Endodermal cell (in vitro differentiated cells): ENCODE measurements around the gene ATP9A. TPM values are rescaled to one million over a fixed set of nuclear protein-coding genes. Genes with fewer than 3 reads are reported as not detected.

Experiments used
- DNase-seq: peaks from one replicate; pipeline ENCODE4 v3.0.0-alpha.2; 2017
- H3K27ac ChIP-seq: 2 replicates; pipeline ENCODE4 v1.5.1; 2013; ENCODE audit warnings: mild to moderate bottlenecking, low read depth, low read length, moderate library complexity
- H3K27me3 ChIP-seq: 2 replicates; pipeline ENCODE4 v1.6.1; 2013; ENCODE audit warnings: mild to moderate bottlenecking, low read length, moderate library complexity; ENCODE audit not compliant: insufficient read depth, control insufficient read depth, poor library complexity, severe bottlenecking
- H3K36me3 ChIP-seq: 2 replicates; pipeline ENCODE4 v1.7.0; 2013; ENCODE audit warnings: mild to moderate bottlenecking, low read length, moderate library complexity; ENCODE audit not compliant: control insufficient read depth, insufficient read depth
- H3K4me1 ChIP-seq: one replicate; pipeline ENCODE4 v1.7.0; 2013; ENCODE audit warnings: low read length; ENCODE audit not compliant: control insufficient read depth, insufficient read depth
- H3K4me3 ChIP-seq: 2 replicates; pipeline ENCODE4 v1.5.1; 2013; ENCODE audit warnings: mild to moderate bottlenecking, low read length, moderate library complexity
- H3K9ac ChIP-seq: 2 replicates; pipeline ENCODE4 v1.6.1; 2013; ENCODE audit warnings: mild to moderate bottlenecking, low read length, moderate library complexity; ENCODE audit not compliant: poor library complexity, severe bottlenecking; ENCODE audit errors: extremely low read depth
- H3K9me3 ChIP-seq: 2 replicates; pipeline ENCODE4 v1.6.1; 2013; ENCODE audit warnings: mild to moderate bottlenecking, low read length, moderate library complexity; ENCODE audit not compliant: control insufficient read depth
- H3K27ac Mint-ChIP-seq: 2 replicates; pipeline ENCODE4 v1.8.0; 2020; ENCODE audit warnings: mixed read lengths
- H3K27me3 Mint-ChIP-seq: 2 replicates; pipeline ENCODE4 v1.8.0; 2021; ENCODE audit warnings: mild to moderate bottlenecking, mixed read lengths; ENCODE audit not compliant: insufficient read depth
- H3K36me3 Mint-ChIP-seq: 2 replicates; pipeline ENCODE4 v1.8.0; 2020; ENCODE audit warnings: low read depth, mixed read lengths
- H3K4me1 Mint-ChIP-seq: 2 replicates; pipeline ENCODE4 v1.8.0; 2020; ENCODE audit warnings: mixed read lengths
- H3K4me3 Mint-ChIP-seq: 2 replicates; pipeline ENCODE4 v1.8.0; 2020; ENCODE audit warnings: mild to moderate bottlenecking, moderate library complexity, mixed read lengths
- H3K9me3 Mint-ChIP-seq: 2 replicates; pipeline ENCODE4 v1.8.0; 2020; ENCODE audit warnings: mild to moderate bottlenecking, mixed read lengths
- CTCF ChIP-seq: fragments of 200-600 bp; sonication (generic); conservative IDR thresholded peaks from 2 replicates; pipeline ENCODE4 v1.5.0; 2021; ENCODE audit warnings: antibody characterized with exemption, mild to moderate bottlenecking
- WGBS, 2 experiments: methylation state at CpG; one replicate each; pipeline versions ENCODE4 v1.1.5 to v1.1.7; 2013; ENCODE audit warnings: missing lambda C conversion rate in 2 of 2, mixed read lengths in 1 of 2; ENCODE audit not compliant: insufficient coverage in 1 of 2, insufficient read length in 1 of 2; 5-methylcytosine and 5-hydroxymethylcytosine counted together
- total RNA-seq, 2 donors: library from RNA; stranded (reverse); fragmentation: NEBNext Ultra II Directional in 1 of 2; extraction: Animal tissue kit (Norgen Biotek cat#: 25700) in 1 of 2; gene quantifications; 2 replicates in 1 of 2; 3 replicates in 1 of 2; pipeline ENCODE4 v1.2.1, GENCODE V29; 2021

The ATP9A gene
- total RNA-seq, 2 donors from 2014 or later: 26.7 to 27.9 TPM

DNA sequence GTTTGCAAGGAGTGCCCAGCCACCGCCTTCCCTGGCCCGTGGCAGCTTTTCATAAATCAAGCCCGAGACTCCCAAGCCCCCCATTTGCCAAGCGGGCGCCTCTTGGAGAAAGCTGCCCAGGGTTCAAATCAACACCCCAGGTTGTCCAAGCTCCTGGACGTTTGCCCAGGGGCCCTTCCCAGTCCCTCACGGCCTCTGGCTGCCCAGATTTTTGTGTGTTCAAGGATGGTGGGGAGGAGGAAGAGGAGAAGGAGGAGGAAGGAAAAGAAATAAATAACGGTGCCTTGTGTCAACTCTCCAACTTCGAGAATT, 205.1 kb downstream of the ATP9A start:
- Mint-ChIP-seq H3K4me1 (peaks cover 21% of the 10 kb centered on the region), H3K27ac (no peak overlapping the region), H3K27me3 (peaks cover 66% of the 10 kb centered on the region), H3K9me3 (no peaks in the 10 kb centered on the region), H3K4me3 (peak overlapping the region; percentile 59), H3K36me3 (no peaks in the 10 kb centered on the region)
- TF ChIP-seq CTCF: no peak
- H3K9ac ChIP-seq: peak overlapping the region; percentile 71
- no peaks in the 10 kb centered on the region for H3K36me3 ChIP-seq
- H3K4me3 ChIP-seq: peak overlapping the region; percentile 84
- 19% methylated on average over 9 of the region's 9 CpGs; no CpG with 5 or more reads in 1 of the 2 experiments for WGBS, 2 experiments
- H3K4me1 ChIP-seq: peaks cover 6% of the 10 kb centered on the region
- peaks cover 47% of the 10 kb centered on the region for H3K27me3 ChIP-seq
- no peak for DNase-seq
- no peak overlapping the region for H3K27ac ChIP-seq
- no peaks in the 10 kb centered on the region for H3K9me3 ChIP-seq

- peaks cover 47% of the 10 kb centered on the region for H3K27me3 ChIP-seq
- peak overlapping the region; percentile 90 for H3K27ac Mint-ChIP-seq
- H3K9me3 Mint-ChIP-seq: no peaks in the 10 kb centered on the region
- peak overlapping the region; percentile 71 for H3K9ac ChIP-seq
- H3K27ac ChIP-seq: peak overlapping the region; percentile 41
- DNase-seq: peak; percentile 91
- H3K4me3 ChIP-seq: peak overlapping the region; percentile 84
- H3K9me3 ChIP-seq: no peaks in the 10 kb centered on the region
- peaks cover 21% of the 10 kb centered on the region for H3K4me1 Mint-ChIP-seq
- peak; percentile 59 for TF ChIP-seq CTCF
- H3K4me3 Mint-ChIP-seq: peak overlapping the region; percentile 59
- no peaks in the 10 kb centered on the region for H3K36me3 ChIP-seq
- H3K27me3 Mint-ChIP-seq: peaks cover 65% of the 10 kb centered on the region
- H3K4me1 ChIP-seq: peaks cover 6% of the 10 kb centered on the region
- no peaks in the 10 kb centered on the region for H3K36me3 Mint-ChIP-seq
- WGBS, 2 experiments: 0% methylated on average over 51 to 76 of the region's 76 CpGs
Observed at GRCh38 chr20:51562332-51563173, 205.6 kb downstream of the ATP9A start.

GRCh38 chr20:51562027-51562331, 206.2 kb downstream of the ATP9A start:
- no peak for TF ChIP-seq CTCF
- Mint-ChIP-seq H3K9me3 (no peaks in the 10 kb centered on the region), H3K27me3 (peaks cover 67% of the 10 kb centered on the region), H3K4me1 (peaks cover 21% of the 10 kb centered on the region), H3K36me3 (no peaks in the 10 kb centered on the region), H3K27ac (no peak overlapping the region), H3K4me3 (peak overlapping the region; percentile 59)
- 0 to 2% methylated on average over 8 to 10 of the region's 10 CpGs for WGBS, 2 experiments
- peak overlapping the region; percentile 41 for H3K27ac ChIP-seq
- no peaks in the 10 kb centered on the region for H3K9me3 ChIP-seq
- no peaks in the 10 kb centered on the region for H3K36me3 ChIP-seq
- H3K4me1 ChIP-seq: peaks cover 6% of the 10 kb centered on the region
- peaks cover 47% of the 10 kb centered on the region for H3K27me3 ChIP-seq
- peak overlapping the region; percentile 84 for H3K4me3 ChIP-seq
- DNase-seq: no peak
- H3K9ac ChIP-seq: peak overlapping the region; percentile 71
